Activated CD8-positive, alpha-beta memory T cell treated with anti-CD3 and anti-CD28 coated beads, Interleukin-2, amount 50 U/mL, for 1 hour (primary cell): ENCODE data around the gene MB21D2.
"Not testable (repeated sequence)": the region's sequence is repeated elsewhere in the genome, so short reads cannot be mapped to it uniquely, and the experiment has no call there.

Experiments used
- DNase-seq: peaks from one replicate; pipeline ENCODE4 v3.0.0-alpha.2; 2020; ENCODE audit errors: extremely low read depth

The MB21D2 gene

DNA sequence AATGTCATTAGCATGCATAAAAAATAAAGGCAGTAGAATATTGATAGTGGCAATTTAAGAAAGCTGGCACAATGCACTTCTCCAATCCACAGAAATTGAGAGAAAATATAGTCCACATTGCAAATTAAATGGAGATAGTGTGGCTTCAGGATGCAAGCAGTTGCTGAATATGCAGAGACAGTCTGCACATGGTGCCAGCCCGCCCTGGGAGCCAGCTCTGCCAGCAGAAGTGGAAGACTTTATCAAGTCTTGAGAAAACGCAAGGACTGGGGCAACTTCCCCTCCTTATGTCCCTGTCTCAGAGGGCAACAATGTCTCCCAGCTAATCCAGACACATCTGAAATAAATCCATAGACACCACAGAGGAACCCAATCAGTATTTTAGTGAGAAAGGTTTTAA is 57.2 kb downstream of the MB21D2 start:
- no peak for DNase-seq

DNA sequence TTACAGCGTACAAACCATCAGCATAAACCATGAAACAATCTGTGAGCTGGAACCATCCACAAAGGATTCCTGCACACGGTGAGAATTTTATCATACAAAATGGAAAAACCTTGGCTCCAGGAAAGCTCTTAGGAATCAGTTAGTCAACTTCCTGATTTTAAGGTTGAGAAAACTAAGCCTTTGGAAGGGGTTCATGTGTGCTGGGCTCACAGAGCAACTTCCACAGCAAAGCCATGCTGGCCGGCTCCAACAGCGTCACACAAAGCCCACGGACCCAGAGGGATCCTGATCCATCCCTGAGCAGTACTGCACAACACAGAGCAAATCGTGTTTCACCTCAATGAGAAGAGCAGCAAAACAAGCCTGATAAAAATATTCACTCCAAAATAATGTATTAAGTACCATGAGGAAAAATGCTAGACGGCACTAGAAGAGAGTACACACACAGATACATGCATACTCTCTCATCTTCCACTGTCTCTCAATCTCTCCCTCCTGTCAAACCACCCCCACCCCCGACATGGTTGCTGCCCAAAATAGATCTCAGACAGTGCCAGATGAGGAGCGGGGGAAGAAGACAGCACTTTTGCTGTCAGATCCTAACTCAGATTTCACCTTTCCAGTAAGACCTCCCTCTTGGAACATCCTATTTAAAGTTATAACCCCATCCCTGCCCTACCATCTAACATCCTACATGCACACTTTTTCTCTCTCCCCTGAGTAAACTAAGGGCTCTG is 58.6 kb downstream of the MB21D2 start:
- DNase-seq: no peak

DNA sequence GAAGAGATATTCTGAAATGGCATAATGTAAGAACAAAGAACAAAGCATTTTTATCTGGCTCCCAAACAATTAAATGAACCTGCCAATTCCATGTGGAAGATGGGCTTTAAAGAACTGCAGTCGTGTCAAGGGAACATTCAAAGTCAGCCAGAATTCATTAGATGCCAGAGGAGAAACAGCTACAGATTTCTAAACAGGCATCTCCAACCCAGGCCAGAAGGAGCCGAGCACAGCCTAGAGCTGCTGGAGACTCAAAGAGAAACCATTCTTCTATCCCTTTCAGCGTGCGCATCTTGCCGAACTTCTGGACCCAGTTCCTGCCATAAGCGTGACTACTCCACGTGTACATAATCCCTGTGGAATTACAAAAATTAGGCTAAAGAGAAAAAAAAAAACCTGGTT is 60.4 kb downstream of the MB21D2 start:
- DNase-seq: no peak

DNA sequence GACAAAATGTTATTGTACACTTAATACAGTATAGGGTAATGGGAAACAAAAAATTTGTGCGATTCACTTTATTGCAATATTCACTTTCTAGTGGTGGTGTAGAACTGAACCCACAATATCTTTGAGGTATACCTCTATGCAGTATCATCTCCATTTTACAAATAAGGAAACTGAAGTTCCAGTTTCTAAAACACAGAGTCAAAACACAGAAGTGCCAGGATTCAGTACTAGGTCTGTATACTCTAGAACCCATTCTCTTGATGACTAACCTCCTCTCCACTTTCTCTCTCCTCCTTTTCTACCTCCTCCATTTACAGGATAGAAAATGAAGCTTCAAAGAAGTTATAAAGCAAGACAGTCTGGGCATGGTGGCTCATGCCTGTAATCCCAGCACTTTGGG is 62.2 kb downstream of the MB21D2 start:
- no peak for DNase-seq

DNA sequence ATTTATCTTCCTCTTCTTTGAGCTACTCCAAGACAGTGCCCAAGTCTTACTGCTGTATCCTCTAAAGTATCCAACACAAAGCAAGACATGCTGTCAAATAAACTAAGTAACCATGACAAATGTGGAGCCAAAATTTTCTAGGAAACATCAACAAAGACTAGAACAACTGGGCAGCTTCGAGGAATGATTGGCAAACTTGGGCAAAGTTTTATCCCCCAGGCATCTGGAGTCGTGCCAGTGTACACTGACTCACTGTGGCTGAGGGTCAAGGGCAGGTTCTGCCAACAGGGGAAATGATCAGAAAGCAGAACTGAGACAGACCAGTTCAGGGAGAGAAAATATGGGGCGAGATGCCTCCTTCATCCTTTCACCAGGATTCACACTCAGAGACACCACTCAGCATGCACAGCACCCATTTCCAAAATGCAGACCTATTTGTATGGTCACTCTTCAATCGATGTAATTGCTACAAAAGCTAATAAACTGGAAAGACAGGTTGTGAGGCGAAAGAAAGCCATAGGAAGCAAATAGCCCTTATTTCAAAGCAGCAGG is 65.8 kb downstream of the MB21D2 start:
- no peak for DNase-seq

DNA sequence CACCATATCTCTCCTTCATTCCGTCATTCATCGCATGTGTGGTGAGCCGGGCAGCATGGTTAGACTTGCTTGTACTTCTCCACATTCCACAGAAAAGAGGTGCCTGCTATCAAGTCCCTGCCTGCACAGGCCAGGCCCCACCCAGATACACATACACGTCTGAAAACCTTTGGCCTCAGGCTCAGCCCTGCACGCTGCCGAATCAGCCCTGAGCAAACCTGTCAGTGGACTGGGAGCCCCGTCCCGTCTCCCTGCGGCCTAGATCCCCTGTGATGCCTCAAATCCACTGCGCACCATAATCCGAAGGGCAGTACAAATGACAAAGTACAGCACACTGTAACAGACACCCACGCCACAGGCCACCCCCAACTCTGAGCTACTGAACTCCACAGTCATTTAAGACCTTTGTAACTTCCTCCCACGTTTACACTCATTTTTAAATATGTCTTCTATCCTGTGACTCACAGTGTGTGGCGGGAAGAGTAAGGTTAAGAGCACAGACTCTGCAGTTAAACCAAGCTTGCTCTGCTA is 67.1 kb downstream of the MB21D2 start:
- DNase-seq: no peak

DNA sequence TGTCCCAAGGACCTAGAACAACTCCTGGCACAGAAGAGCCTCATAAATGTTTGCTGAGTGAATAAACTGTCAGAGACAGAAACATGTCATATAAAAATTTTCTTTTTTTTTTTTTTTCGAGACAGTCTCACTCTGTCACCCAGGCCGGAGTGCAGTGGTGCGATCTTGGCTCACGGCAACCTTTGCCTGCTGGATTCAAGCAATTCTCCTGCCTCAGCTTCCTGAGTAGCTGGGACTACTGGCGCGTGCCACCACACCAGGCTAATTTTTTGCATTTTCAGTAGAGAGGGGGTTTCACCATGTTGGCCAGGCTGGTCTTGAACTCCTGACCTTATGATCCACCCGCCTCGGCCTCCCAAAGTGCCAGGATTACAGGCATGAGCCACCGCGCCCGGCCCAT is 67.8 kb downstream of the MB21D2 start:
- DNase-seq: not testable (repeated sequence)

DNA sequence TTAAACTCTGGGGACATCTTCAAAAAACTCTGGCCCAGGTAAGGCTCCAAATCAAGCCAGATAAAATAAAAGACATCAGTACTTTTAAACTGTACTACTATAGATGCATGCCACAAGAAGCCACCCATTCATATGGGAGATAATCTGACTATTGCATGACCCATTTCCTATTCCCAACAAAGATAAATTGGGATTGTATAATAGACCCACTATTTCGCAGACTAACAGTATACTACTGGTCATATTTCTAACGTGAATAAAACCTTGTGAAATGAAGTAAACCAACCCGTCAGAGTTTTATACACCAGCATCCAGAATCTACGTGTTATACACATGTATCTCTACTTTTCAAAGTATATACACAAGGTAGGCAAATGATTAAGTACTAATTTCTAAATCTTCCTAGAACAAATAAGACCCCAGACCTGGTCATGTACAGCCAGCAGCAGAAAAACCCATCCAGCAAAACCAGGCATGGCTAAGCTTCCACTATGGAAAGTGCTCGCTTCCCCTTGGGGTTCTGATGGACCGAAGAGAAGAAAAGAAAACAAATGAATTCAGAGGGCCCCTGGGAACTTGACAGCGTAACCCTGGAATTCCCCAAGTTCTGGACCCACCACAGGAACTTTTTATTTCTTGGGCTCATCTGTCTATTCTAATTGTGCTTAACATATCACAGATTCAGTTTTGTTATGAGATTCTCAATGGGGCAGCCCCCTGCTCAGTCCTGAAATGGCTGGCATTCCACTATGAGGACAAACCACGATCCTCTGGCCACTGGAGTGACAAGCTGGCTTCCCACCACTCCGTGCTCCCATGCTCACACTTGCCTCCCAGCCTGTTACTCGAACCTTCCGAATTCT is 69.1 kb downstream of the MB21D2 start:
- no peak for DNase-seq

DNA sequence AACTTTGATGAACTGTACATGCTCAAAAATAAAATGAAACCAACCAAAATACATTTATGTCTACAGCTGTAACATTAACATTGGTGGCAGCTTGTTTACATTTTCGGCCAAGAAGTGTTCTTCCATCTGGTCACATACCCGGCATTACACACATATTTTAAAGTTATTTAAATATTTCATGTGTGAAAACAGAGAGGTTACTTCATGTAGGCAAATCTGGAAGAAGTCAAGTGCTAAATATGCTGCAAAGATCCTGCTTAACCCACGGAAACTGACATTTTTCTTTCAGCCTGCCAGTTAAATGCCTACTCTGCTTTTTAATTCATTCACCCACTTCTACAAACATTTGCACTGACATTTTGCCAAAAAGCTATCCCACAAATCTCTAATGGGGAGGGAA is 69.7 kb downstream of the MB21D2 start:
- DNase-seq: no peak

DNA sequence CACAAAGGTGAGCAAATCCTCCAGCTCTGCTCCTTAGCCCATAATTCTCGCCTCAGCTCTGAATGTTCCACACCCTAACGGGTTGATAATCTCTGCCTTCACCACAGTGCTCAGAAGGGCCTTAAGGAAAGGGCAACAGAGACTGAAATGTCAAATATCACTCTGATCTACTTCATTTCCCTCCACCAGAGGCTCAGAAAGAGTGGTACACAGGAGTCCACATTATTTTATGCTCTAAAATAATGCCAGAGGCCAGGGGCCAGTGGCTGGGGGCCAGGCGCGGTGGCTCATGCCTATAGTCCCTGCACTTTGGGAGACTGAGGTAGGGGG is 72.2 kb downstream of the MB21D2 start:
- DNase-seq: no peak

DNA sequence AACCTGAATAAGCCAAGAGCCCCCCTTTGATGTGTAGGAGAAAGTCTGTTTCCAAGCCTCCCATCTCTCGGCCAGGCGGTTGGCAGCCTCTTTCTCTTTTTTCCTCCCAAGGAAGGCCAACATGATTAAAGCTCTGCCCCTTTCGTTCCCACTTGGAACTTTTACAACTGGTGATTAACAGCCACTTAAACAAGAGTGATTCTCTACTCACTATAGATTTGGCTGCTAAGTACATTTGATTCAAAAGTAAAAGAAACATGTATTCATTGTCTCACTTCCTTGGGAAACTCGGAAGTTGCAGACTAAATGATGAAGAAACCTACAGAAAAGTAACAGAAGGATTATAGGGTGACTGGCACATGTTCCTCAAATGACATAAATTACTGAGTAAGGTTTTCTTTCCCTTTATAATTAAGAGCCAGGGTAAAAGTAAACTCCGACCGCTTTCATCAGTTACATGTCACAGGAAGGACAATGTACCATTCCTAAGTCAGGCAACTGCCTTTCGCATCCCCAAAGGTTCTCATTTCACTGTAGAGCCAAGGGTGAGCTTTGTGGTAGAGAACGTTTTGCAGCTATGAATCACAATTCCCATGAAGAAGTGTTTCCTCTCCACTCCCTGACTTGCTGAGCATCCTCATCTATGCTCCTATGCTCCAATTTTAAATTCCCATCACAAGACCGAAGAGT is 72.7 kb downstream of the MB21D2 start:
- no peak for DNase-seq

DNA sequence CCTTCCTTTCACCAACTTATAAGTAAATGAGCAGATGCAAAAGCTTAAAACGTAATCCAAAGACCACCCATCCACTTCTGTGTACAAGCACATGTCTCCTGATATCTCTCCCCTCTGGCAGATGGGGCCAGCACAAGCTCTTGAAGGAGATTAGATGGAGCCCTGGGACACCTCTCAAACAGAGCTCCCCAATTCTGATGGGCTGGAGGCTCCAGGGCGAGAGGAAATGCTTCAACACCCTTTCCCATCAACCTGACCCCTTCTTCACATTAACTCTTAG is 73.2 kb downstream of the MB21D2 start:
- no peak for DNase-seq

DNA sequence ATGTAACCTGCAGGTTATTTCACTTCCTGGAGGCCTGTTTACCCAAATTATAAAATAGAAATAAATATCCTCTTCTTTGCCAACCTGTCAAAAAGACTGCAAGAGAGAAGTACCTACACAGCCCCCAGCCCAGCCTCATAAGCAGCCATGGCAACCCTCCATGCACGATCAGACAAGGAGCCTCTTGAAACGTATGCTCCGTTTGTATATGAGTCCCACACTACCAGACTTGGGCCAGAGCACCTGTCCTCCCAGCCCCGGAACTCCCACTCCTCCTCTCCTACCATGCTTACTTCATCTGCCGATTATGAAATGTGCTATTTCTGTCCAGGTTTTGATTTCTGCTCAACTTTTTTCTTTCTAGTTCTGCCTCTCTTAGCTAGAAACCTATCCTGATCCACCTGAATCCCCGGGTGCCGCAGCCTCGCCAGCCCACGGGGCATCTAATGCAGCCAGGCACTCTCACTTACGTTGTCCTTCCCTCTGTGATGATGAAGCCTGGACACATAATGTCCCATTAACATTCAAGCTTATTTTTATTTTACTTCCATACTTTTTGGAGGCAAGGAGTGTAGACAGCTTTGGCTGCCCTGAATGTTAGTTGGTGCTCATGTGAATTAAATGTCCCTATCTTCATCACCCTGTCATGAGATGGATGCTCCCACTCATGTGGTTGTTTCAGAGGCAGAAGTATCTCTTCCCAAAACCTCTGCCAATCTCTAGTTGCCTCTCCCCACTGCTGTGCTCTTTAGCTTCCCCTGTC is 73.8 kb downstream of the MB21D2 start:
- DNase-seq: no peak

DNA sequence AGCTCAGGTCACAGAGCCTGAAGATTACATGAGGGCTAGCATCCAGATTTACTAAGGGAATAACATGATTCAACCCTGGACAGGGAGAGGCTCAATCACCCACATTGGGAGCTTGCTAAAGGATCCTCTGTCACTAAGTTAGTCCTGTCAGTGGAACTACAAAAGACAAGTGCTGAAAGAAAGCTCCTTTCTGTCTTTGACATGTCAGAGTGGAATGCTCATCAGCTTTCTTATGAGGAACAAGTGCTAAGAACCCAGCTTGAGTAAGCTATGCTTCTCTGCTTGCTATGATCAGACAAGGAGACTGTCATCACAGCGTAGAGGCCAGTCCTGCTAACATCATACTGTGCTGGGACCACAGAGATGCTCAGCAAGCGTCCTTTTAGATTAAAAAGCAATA is 74.5 kb downstream of the MB21D2 start:
- no peak for DNase-seq

DNA sequence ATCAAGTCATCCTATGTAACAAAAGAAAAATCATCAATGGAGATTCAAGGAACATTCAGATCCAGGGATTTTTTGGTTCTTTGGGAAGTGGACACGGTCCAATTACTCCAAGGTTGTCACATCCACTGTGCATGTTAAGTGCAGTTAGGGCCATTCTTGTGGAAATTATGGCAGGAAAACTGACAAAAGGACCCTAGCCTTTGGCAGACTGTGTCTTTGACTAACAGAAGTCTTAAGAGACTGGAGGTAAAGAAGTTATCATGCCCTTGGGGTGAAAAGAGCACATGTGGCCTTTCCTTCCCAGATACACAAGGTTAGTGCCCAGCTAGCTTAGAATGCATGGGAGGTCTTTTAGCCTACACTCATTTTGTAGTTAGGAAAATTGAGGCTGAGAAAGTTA is 74.9 kb downstream of the MB21D2 start:
- DNase-seq: no peak

DNA sequence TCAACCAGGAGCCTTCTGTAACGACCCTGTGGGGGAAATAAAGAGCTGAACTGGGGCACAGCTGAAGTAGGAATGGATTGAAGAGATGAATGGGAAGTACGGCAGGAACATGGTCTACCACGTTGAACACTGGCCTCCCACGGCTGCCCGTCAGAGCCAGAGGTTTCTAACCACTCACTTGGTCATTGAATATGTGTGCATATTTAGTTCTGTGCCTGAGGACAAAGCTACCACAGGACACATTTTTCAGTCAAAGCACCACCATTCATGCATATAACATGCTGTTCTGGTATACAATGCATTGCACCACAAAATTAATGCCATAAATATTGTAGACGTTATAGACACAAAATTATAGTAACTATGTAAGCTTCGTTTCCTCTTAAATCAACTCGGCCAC is 75.5 kb downstream of the MB21D2 start:
- no peak for DNase-seq

DNA sequence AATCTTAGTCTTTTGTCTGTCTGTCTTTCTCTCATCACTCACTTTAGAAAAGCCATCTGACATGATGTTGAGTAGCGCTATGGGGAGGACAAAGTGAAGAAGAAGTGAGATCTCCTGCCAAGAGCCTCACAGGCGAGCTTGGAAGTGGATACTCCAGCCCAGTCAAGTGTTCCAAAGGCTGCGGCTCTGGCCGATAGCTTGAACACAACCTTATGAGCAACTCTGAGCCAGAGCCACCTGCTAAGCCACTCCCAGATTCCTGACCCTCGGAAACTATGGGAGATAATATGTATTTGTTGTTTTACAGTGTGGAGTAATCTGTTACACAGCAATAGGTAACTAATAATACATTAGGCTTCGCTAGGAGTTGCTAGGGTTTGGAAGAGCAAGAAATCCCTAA is 76.2 kb downstream of the MB21D2 start:
- DNase-seq: no peak

DNA sequence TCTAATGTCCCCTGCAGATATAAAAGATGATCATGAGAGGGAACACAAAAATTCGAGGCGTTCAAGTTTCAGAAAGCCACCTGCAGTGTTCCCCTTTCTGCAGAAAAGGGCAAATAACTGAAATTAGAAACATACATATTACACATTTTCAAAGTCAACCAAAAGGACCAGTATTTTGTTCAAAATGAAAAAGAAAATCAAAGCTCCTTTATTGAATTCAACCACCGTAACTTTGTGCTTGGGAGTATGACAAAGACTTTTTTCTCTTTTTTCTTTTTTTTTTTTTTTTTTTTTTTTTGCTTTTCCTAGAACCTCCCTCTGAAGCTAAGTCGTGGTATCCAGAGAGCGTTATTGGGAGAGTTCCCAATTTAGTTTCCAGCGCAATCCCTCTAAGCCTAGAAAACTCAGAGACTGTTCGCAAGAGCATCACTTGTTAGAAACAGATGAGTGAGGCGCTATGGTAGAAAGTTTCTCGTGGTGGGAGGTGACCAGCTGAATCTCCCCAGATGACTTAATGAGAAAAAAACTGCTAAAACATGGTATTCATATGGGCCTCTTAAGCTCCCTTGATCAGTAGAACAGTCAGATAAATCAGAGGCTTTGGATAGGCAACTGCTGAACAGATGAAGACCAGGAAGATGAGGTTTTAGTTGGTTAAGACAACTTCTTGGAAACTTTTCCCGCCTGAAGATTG is 77.4 kb downstream of the MB21D2 start:
- no peak for DNase-seq

DNA sequence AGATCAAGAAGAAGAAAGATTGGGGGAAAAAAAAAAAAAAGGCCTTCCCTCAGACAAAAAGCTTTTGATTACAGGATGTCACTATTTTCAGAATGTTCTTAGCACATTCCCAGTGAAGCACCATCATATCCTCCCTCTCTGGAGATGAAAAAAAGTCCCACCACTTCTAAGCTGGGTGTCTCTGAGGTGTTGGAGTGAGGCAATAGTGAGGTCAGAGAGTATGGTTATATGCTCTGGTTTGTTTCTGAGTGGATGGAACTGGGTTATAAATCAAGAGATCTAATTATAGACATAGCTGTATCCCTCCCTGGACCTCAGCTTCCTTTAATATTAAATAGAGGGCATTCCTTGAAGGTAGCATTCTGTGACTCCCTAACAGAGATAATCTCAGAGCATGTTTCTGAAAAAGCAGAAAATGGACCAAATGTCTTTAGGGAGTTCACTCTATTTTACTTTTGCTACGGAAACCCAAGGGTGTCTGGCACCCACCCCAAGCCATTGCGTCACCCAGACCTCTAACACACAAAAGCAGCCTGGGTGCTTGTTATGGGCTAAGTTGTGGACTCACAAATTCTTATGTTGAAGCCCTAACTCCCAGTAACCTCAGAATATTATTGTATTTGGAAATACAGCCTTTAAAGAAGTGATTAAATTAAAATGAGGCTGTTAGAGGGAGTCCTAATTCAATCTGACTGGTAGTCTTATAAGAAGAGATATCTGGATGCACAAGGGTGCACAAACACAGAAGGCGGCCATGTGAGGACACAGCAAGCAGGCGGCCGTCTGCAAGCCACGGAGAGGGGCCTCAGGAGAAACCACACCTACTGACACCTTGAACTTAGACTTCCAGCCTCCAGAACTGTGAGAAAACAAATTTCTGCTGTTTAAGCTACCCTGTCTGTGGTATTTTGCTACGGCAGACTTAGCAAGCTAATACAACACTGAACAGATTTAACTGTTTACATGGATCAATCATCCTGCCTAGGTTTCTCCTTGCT is 81.5 kb downstream of the MB21D2 start:
- DNase-seq: no peak

DNA sequence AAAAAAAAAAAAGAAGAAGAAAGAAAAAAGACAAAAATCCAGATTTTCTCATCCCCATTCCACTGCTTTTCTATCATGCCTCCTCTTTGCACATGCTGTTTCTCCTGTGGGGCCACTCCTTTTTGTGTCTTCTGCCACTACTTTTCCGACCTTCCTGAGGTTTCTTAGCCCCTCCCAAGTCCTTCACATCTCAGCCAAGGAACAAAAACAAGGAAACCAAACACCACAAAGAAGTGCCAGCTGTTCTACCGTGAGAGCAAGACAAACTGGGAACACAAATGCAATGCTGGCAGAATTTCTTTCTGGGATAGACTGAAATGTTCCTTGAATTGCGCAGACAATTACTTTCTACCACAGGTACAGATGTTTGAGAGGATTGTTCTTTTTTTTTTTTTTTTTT is 83.2 kb downstream of the MB21D2 start:
- DNase-seq: no peak
